Limb (tissue), 2 donors: ENCODE measurements around the gene HNRNPF.

Source experiments
- DNase-seq, 2 donors: peaks; one replicate each; pipeline ENCODE4 v3.0.0-alpha.2; 2016; ENCODE audit errors: extremely low spot score in 2 of 2

The HNRNPF gene

DNA sequence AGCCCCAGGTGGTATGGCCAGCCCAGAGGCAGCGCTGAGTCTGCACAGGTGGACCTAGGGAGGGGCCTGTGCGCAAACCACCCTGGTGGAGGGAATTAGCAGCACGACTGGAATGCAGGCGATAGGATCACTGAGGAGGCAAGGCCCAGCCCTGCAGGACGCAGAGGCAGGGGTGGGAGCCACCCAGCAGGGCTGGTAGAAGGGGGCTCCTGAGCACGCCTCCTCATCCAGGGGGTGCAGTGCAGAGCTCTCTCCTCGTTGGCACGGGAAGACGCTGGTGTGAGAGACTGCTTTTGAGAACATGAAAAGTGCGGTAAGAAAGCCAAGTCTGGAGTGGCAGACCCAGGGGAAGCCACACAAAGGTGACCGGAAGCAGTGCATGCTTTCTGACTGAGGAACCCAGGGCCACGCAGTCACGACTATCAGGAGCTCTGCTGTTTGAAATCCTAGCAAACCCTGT is 31.5 kb downstream of the HNRNPF start:
- DNase-seq = no peak

DNA sequence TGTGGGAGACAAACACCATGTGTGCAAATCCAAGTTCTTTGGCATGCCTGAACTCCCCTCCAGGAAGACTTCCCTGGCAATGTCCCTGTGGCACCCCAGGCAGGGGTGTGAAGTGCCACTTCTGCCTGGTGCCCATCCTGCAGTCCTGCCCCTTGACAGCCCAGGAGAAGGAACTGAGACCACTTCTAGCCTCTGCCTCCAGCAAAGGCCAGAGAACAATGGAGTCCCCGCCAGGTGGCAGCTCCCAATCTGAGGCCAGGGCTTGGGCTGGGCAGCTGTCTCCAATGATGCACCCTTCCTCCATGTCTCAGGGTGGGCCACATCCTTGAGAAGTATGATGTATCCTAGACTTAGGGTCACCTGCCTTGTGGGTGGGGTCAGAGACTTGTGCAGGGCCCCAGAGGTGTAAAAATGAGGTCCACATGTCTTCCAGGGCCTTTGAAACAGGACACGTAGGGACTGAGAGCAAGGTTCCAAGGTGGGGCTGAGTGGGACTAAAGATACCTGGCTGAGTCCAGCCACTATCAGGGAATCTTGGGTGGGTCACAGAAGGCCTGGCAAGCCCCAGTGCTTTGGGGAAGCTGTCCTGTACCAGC is 32.1 kb downstream of the HNRNPF start:
- no peak for DNase-seq

DNA sequence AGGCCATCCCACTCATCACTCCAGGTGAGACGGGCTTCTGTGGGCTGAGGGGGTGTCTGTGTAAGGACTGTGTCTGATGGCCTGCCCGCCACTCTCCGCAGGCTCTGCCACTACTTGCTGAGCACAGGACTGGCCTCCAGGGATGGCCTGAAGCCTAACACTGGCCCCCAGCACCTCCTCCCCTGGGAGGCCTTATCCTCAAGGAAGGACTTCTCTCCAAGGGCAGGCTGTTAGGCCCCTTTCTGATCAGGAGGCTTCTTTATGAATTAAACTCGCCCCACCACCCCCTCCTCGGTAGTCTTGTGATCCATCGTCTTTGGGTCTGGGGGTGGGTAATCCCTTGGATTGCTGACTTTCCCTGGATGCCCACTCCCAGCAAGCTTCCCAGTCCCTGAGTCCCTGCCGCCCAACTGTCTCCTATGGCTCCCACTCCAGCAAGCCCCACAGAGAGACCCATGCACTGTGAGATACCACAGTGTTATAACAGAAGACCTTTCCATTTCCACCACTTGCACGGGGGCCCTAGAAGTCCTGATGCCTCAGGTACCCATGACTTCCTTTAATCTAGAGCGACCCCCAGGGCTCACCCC is 32.8 kb downstream of the HNRNPF start:
- DNase-seq = no peak

DNA sequence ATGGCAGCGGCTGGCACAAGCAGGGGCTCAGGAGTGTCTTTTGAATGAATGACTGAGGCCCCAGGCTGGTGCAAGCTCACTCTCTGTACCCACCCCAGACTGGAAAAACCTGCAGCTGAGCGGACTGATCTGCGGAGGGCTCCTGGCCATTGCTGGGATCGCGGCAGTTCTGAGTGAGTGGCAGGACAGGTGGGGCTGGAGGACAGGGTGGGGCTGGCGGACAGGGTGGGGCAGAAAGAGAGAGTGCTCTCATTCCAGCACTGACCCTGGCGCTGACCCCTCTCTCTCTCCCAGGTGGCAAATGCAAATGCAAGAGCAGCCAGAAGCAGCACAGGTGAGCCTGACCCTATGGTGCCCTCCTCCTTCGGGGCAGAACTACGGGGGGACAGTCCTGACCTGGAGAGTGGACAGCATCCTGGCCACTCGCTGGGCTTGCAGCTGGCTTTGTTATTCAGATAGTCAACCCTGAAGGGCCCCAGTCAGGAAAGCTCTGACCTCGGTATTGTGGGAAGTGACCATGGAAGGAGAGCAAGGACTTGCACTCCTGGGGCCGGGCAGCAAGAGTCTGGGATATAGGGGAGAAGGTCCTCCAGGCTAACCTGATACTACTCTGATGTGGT is 33.5 kb downstream of the HNRNPF start:
- no peak for DNase-seq

DNA sequence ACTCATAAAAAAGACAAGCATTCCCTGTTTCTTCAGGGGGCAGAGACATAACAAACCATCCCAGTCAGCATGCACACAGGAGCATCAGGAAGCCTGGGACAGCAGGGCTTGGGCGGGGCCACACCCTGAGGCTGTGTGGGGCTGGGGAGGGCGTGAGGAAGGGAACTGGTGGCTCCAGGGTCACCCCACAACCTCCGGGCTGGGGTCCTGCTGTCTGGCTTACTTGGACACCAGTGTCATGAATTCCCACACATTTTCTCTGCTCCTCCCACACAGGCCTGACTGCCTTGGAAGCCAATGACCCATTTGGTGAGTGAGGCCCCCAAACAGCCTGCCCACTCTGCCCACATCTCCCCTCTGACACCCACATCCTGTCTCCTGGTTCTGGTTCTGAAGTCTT is 34.8 kb downstream of the HNRNPF start:
- DNase-seq = no peak

DNA sequence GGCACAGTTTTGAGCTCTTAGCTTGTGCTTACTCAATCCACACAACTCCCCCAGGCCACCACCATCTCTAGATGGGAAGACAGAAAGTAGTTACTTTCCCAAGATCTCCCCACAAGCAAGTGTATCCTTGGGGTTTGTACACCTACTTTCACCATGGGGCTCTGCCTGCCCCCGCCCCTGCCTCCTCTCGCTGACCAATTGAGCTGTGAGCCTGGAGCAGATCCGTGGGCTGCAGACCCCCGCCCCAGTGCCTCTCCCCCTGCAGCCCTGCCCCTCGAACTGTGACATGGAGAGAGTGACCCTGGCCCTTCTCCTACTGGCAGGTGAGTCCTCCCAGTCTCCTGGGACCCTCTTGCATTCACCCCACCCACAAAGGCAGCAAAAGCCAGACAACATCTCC is 35.5 kb downstream of the HNRNPF start:
- no peak for DNase-seq

DNA sequence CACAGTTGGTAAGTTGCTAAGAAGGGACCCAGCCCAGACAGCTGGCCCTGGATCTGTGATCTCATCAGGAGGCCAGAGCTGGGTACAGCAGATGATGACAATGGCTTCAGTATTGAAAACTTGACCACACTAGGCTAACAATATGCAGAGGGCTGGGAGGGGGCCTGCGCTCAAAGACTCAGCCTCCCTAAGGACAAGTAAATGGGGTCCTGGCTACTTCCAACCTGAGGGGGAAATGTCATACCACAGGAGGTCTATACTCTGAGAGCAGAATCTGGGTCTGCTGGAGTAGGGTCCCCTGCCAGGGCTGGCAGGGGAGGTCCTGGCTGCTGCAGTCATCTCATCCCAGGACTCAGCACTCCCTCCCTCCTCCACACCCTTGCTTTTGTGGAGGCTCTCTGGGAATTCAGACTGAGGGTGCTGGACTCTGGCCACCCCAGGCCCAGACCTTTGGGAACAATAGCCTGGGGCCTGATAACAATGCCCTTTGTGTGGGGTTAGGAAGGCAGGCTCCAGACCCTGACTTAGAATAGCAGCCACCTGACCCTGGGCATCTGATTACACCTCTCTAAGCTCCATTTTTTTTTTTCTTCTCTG is 36.1 kb downstream of the HNRNPF start:
- DNase-seq = no peak

DNA sequence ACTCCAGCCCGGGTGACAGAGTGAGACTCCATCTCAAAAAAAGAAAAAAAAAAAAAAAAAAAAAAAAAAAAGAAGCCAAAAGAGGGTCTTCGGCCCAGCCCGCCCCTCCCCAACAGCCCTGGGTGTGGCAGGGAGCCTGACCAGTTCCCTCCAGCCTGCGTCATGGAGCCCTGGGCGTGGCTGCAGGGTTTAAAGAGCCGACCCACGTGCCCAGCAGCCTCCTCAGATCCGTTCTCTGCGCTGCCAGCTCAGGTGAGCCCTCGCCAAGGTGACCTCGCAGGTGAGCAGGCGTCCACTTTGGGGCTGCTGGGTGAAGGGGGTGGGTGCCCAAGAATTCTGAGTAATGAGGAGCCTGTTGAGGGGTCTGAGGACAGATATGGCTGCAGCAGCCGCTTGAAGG is 37.6 kb downstream of the HNRNPF start, which contains the start of gene FXYD4:
Gene FXYD4 (plus strand): TSS at position 219 of the 400 bp plus-strand sequence. CDS start 2,111 bp downstream, outside the sequence.
- DNase-seq = no peak

DNA sequence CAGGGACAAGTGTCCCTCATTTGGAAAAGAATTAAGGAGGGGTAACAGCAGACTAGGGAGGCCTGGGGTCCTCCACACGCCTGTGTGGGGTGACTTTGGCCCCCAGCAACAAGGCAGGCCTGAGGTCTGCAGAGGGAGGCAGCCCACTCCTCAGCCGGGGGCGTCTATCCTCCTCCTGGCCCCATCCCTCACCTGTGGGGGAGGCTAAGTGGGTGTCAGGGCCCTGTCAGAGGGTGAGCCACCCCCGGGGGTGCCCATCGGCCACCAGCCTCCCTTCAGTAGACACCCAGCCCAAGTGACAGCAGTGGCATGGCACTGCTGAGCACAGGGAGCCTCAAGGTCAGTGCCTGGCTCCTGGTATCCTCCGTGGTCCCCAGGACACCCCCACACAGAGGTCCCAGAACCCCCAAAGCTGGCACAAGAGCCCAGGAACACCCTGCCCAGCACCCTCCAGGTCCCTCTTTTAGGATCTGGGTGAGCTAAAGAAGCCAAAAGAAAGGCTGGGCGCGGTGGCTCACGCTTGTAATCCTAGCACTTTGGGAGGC is 38.2 kb downstream of the HNRNPF start:
- no peak for DNase-seq

DNA sequence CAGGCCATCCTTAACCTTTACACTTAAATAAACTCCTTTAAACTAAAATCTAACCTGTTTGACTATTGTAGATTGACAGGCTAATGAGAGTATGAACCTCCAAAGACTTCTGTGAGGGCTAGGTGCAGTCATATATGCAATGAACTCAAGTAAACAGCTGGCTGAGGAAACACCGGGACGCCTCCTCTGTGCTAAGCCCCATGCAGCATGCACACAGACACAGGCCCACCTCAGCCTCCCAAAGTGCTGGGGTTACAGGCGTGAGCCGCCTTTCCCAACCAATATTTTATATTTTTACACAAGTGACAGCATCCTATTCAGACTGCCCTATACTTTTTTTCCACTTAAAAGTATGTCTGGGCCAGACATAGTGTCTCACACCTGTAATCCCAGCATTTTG is 39.1 kb downstream of the HNRNPF start:
- no peak for DNase-seq

DNA sequence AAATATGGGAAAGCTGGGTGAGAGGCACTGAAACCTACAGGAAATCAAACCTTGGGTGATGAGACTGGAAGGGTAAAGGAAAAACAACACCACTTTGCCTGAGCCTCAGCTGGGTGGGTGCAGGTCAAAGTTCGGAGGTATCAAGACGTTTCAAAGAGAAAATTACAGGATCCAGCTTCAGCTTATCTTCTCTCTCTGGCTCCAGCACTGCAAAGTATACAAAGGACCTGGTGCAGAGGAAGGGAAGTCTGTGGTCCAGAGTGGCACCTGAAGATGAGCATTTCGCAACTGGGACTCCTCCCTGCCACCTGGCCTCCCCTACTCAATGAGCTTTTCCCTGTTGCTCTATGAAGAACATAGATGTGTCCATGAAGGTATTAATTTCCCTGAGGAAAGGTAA is 44.0 kb downstream of the HNRNPF start:
- DNase-seq = no peak

DNA sequence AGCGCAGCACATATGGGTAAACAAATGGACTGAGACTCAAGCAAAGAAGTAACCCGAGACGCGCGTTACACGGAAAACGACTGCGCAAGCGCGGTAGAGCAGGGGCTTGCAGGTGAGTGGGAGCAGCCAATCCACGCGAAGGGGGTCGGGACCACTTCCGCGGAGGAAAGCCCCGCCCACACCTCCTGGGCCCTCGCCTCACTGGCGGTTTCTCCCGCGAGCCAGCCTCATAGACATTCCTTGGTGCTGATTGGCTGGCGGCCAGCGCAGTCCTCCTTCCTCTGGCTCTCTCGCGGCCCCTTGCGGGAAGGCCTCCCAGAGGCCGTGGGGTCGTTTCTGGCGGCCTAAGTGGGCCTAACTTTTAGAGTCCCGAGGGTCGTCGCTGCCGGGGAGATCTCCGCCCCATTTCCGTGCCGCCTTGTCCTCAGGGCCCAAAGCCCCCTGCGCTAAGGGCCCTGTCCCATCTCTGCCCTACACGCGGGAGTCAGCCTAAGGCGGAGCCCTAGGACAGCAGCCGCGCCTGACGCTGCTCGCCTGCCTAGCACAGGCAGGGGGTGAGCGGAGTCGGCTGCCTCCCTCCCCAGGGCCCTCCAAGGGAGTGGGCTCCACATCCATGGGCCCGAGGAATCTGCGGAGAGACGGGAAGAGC is 46.7 kb downstream of the HNRNPF start:
- DNase-seq = peak; percentile 93 to 97

DNA sequence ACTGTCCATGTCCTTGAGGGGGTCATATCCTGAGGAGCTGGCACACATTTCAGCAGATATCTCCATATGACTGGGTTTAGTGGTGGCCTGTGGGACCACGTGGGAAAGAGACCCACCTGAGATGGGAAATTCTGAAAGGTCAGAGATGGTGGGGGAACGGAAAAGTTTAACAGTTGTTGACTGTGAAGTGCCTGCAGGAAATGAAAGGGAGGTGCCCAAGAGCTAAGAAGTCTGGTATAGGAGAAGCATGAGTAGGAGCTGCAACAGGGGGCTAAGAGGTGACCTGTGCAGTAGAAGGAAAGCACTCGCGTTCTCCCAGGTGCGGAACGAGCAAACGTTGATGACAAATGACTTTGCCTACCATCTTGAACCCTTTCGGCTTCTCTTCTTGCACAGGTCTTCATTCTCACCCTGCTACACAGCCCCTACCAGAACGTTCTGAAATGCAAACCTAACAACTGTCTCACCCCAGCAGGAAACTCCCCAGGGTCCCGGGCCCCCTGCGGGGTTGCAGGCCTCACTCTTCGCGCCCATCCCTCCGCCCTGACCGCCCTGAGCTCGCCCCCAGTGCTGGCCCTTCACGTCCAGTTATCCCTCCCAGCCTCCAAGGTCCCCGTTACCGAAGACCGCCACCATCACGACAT is 47.3 kb downstream of the HNRNPF start:
- DNase-seq = no peak

DNA sequence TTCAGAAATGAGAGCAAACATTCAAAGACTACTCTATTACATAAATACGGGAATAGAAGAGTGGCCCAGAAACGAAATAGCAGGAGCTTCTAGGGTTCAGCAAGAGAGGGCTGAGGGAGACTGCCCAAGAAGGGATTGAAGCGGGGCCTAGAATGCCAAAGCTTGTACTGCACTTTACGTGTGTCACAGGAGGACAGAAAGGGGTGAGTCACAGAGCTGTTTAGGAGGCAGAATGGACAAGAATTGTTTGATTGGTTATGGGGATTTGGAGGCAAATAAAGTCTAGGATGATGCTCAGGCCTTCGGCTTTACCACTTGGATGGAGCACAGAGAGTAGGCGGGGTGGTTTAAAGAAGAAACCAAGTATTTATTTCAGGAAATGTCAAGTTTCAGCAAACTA is 48.9 kb downstream of the HNRNPF start:
- no peak for DNase-seq

DNA sequence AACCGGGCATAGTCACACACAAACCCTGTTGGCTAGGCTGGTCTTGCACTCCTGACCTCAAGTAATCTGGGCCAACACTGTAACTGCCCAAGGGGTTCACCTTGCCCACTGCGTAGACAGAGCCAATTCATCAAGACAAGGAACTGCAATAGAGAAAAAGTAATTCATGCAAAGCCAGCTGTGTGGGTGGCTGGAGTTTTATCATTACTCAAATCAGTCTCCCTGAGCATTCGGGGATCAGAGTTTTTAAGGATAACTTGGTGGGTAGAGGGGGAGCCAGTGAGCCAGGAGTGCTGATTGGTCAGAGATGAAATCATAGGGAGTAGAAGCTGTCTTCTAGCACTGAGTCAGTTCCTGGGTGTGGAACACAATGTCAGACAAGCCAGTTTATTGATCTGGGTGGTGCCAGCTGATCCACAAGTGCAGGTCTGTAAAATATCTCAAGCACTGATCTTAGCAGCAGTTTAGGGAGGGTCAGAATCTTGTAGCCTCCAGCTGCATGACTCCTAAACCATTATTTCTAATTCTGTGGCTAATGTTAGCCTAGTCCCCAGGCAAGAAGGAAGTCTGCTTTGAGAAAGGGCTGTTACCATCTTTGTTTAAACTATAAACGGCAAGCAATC is 53.1 kb downstream of the HNRNPF start:
- DNase-seq = no peak

DNA sequence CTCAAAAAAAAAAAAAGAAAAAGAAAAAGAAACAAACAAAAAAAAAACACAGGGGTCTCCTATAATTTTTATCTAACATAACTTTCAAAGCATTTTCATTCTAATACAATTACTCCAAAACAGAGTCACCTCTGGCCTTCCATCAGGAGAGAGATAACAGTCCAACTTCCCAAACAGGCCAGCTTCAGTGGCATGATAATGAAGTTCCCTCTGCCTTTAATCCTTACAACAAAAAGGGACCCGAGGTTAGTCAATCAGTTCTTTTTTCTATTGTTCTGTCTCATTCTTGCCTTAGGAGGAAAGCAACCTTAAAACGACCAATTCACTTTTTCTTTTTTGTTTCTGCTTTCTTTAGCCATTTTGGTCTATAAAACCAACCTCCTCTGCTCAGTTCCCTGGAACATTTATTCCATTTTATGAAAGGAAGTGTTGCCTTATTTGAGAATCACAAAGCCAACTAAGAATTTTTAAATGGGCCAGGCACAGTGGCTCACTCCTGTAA is 54.1 kb downstream of the HNRNPF start:
- DNase-seq = no peak

DNA sequence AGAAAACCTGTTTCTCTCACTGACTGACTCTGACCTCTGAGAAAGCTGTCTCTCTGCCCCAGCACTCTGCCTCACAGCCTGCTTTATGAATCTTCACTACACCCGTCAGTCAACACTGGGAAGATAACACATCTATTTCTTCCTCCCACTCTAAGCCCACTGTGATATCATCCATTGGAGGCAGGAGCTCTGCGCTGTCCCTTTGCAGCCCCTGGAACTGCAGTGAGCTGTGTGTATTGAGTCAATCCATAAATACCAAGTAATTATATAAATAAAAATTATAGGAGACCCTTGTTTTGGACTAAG is 54.7 kb downstream of the HNRNPF start:
- no peak for DNase-seq

DNA sequence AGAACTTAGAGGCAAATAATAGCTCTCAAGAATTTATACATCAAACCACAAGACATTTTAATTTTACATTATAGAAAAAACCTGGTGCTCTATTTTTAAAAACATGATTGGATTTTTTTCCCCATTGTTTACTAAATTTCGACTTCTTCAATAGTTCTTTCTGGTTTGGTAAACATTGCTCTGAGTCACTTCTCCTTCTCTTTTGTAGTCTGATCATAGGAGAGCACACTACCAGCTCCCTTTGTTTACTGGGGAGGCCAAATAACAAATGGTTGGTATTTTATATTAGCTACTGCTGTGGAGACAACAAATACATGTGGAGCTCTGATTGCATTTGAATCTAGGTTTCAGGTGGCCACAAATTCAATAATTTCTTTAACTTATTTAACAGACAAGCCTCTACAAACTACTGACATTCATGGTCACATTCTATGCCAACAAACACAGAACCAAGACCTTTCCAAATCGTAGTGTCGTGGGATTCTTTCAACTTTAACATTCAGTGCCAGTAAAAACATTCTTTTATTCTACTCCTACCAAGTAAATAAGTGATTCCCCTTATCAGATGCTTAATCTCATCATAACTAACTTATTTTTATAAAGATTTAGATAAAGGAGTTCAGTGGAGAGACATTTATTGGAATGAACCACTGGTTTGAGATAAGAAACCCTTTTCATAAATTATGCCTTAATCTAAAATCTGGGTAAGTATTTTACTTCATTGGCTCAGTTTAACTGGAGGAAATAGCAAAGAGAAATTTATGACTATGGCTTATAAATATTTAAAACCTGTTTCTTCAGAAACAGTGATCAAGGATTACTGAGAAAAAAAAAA is 55.3 kb downstream of the HNRNPF start:
- DNase-seq = no peak

DNA sequence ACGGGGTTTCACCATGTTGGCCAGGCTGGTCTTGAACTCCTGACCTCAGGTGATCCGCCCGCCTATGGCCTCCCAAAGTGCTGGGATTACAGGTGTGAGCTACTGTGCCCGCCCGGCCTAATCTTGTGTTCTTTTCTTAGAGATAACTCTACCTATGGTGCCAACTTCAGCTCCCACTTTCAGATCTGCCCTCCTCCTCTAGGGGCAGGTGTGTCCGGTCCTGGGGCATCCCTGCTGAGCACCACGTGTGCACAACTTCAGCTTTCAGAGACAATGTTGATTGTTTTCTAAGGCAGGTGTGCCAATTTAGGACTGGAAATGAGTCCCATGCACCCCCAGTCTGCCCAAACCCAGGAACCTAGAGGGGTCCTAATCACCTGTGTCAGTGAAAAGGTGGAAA is 56.0 kb downstream of the HNRNPF start:
- no peak for DNase-seq

DNA sequence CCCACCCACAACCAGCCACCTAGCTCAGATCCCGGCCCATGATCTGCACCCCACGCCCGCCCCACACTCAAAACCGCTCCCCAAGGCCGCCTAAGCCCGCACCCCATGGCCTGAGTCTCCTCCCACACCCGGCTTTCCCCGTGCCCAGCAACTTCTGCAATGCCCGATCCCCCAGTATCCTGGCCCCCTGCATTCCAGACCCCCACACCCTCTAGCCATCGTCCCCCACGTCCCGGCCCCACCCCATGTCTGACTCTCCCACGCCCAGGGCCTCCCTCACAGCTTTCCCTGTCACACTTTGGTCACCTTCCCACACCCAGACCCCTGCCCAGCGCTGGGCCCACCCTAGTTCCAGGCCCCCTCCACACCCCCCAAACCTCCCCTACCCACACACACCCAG is 57.7 kb downstream of the HNRNPF start:
- DNase-seq = no peak
